ENCODE measurements around the gene RBM39.

GRCh38 chr20:35721621-35722020 is 20.4 kb downstream of the RBM39 start:
- TF ChIP-seq ELF4 (IDR thresholded peaks at IDR 0.05) (no peak), FOXM1 (IDR thresholded peaks at IDR 0.05; ENCODE audit: borderline replicate concordance) (no peak), ZNF384 (IDR thresholded peaks at IDR 0.05) (no peak), ARNT (IDR thresholded peaks at IDR 0.05) (no peak), PKNOX1 (IDR thresholded peaks at IDR 0.05) (no peak), BHLHE40 (IDR thresholded peaks at IDR 0.05; ENCODE audit: borderline replicate concordance) (no peak), TARDBP (IDR thresholded peaks at IDR 0.05) (no peak), SP1 (IDR thresholded peaks at IDR 0.05) (no peak), FOXA1 (IDR thresholded peaks at IDR 0.05) (no peak), NFRKB (IDR thresholded peaks at IDR 0.05) (no peak)
